DOHH2 (cell line): ENCODE data around the gene SAMD1.
A peak's percentile ranks its signal among the peaks of the same experiment; 100 is the strongest.

Source experiments
- H3F3A ChIP-seq: fragments of 200-600 bp; sonication (generic), shearing (Covaris generic); 2 replicates; pipeline ENCODE4 v1.6.0; 2016; ENCODE audit warnings: antibody characterized with exemption, mild to moderate bottlenecking; ENCODE audit not compliant: control insufficient read depth, insufficient read depth
- H3K27ac ChIP-seq: fragments of 200-600 bp; sonication (generic); 2 replicates; pipeline ENCODE4 v1.5.1; 2014; ENCODE audit warnings: low read depth, mild to moderate bottlenecking, low read length, moderate library complexity
- H3K27me3 ChIP-seq: fragments of 200-600 bp; sonication (generic); 2 replicates; pipeline ENCODE4 v1.6.1; 2014; ENCODE audit warnings: mild to moderate bottlenecking, low read length, mixed read lengths; ENCODE audit not compliant: control insufficient read depth
- H3K36me3 ChIP-seq: fragments of 200-600 bp; sonication (generic); 2 replicates; pipeline ENCODE4 v1.6.1; 2014; ENCODE audit warnings: mild to moderate bottlenecking, low read length, moderate library complexity, mixed read lengths; ENCODE audit not compliant: control insufficient read depth
- H3K4me1 ChIP-seq: fragments of 200-600 bp; sonication (generic); 2 replicates; pipeline ENCODE4 v1.6.1; 2014; ENCODE audit warnings: mild to moderate bottlenecking, low read length, mixed read lengths; ENCODE audit not compliant: control insufficient read depth
- H3K4me2 ChIP-seq: fragments of 200-600 bp; sonication (generic); 2 replicates; pipeline ENCODE4 v1.6.0; 2014; ENCODE audit warnings: mild to moderate bottlenecking, low read length, moderate library complexity
- H3K4me3 ChIP-seq: fragments of 200-600 bp; sonication (generic); 2 replicates; pipeline ENCODE4 v1.5.1; 2014; ENCODE audit warnings: mild to moderate bottlenecking, low read length, mixed read lengths
- H3K79me2 ChIP-seq: fragments of 200-600 bp; sonication (generic); 2 replicates; pipeline ENCODE4 v1.6.1; 2014; ENCODE audit warnings: mild to moderate bottlenecking, low read length, mixed read lengths; ENCODE audit not compliant: control insufficient read depth
- H3K9me2 ChIP-seq: fragments of 200-600 bp; sonication (generic); replicated peaks from 2 replicates; pipeline ENCODE4 v1.6.1; 2014; ENCODE audit warnings: mild to moderate bottlenecking, low read length, mixed read lengths; ENCODE audit not compliant: control insufficient read depth
- H3K9me3 ChIP-seq: fragments of 200-600 bp; sonication (generic); 2 replicates; pipeline ENCODE4 v1.6.1; 2014; ENCODE audit warnings: antibody characterized with exemption, low read length, mixed read lengths; ENCODE audit not compliant: control insufficient read depth, insufficient read depth
- H4K20me1 ChIP-seq: fragments of 200-600 bp; sonication (generic); 2 replicates; pipeline ENCODE4 v1.6.0; 2014; ENCODE audit warnings: low read depth, mild to moderate bottlenecking, antibody characterized with exemption, low read length, moderate library complexity; ENCODE audit not compliant: control insufficient read depth, insufficient read depth
- CTCF ChIP-seq: fragments of 200-600 bp; sonication (generic); IDR thresholded peaks from one replicate; pipeline ENCODE4 v1.5.1; 2014; ENCODE audit warnings: antibody characterized with exemption, mild to moderate bottlenecking, low read depth, low read length; ENCODE audit not compliant: poor library complexity, severe bottlenecking
- EZH2phosphoT487 ChIP-seq: fragments of 200-600 bp; sonication (generic); IDR thresholded peaks from 2 replicates; pipeline ENCODE4 v1.6.1; 2017; ENCODE audit warnings: borderline replicate concordance, mild to moderate bottlenecking, antibody characterized with exemption, low read length, moderate library complexity, mixed read lengths

Gene SAMD1

GRCh38 chr19:14085309-14085995, 5.1 kb downstream of the SAMD1 start, which contains the start of gene C19orf67:
TSS of gene C19orf67 (minus strand) at chr19:14085783. CDS start at chr19:14085627, 156 bp downstream.
- H3F3A ChIP-seq = peaks cover 9% of the 10 kb centered on the region; the same call in 1 of the 2 replicates
- H3K27me3 ChIP-seq = no peaks in the 10 kb centered on the region
- no peak within 1 kb of the TSS for H3K4me3 ChIP-seq
- H3K4me2 ChIP-seq = no peak within 1 kb of the TSS
- no peak for TF ChIP-seq EZH2phosphoT487
- no peak for TF ChIP-seq CTCF
- H3K9me2 ChIP-seq = no peaks in the 10 kb centered on the region
- peaks cover 31% of the 10 kb centered on the region for H3K36me3 ChIP-seq
- H3K27ac ChIP-seq = no peak within 1 kb of the TSS
- H4K20me1 ChIP-seq = no peaks in the 10 kb centered on the region
- peaks cover 22% of the 10 kb centered on the region for H3K4me1 ChIP-seq
- no peaks in the 10 kb centered on the region for H3K9me3 ChIP-seq
- H3K79me2 ChIP-seq = peaks cover 15% of the 10 kb centered on the region

GRCh38 chr19:14082675-14082960, 7.9 kb downstream of the SAMD1 start:
- Histone ChIP-seq H3K4me3 (no peak overlapping the region), H3K9me2 (no peaks in the 10 kb centered on the region), H3K27ac (no peak overlapping the region), H4K20me1 (no peaks in the 10 kb centered on the region), H3K9me3 (no peaks in the 10 kb centered on the region), H3K36me3 (peaks cover 15% of the 10 kb centered on the region), H3K27me3 (no peaks in the 10 kb centered on the region), H3K4me2 (no peak overlapping the region), H3F3A (peaks cover 4% of the 10 kb centered on the region; the same call in 1 of the 2 replicates), H3K79me2 (0 out of 2 replicates have a peak, but pooled peaks cover 4% of the 10 kb centered on the region), H3K4me1 (peaks cover 16% of the 10 kb centered on the region)
- no peak for TF ChIP-seq EZH2phosphoT487
- TF ChIP-seq CTCF = no peak

- Histone ChIP-seq H3K27me3 (no peaks in the 10 kb centered on the region), H3K27ac (no peak overlapping the region), H3K9me3 (no peaks in the 10 kb centered on the region), H3K9me2 (no peaks in the 10 kb centered on the region), H3F3A (0 out of 2 replicates have a peak, but pooled peaks cover 2% of the 10 kb centered on the region), H3K4me2 (peak overlapping the region; percentile 96), H3K4me1 (peaks cover 16% of the 10 kb centered on the region), H3K36me3 (peaks cover 12% of the 10 kb centered on the region), H3K4me3 (peak overlapping the region; percentile 86), H4K20me1 (no peaks in the 10 kb centered on the region), H3K79me2 (0 out of 2 replicates have a peak, but pooled peaks cover 4% of the 10 kb centered on the region)
- TF ChIP-seq EZH2phosphoT487 (no peak), CTCF (no peak)
Observed at GRCh38 chr19:14081797-14082674, 8.5 kb downstream of the SAMD1 start.
